Tibial nerve (tissue), 4 donors: Measurements from ENCODE around the gene CIB4.

ENCODE experiments used
- CTCF ChIP-seq, 5 experiments: fragments of 200-600 bp in 3 of 5; fragments of 450-650 bp in 2 of 5; sonication (generic) in 3 of 5; IDR thresholded peaks; one replicate each; pipeline ENCODE4 v1.5.1; 2016 to 2019; ENCODE audit warnings: antibody characterized with exemption in 5 of 5, mild to moderate bottlenecking in 3 of 5, moderate library complexity in 2 of 5
- EP300 ChIP-seq, 2 donors: sonication (generic); formaldehyde crosslinking; IDR thresholded peaks; one replicate each; pipeline ENCODE4 v1.6.1; 2017; ENCODE audit warnings: antibody characterized with exemption in 2 of 2, mild to moderate bottlenecking in 1 of 2
- POLR2A ChIP-seq, 2 donors: fragments of 450-650 bp; IDR thresholded peaks; one replicate each; pipeline ENCODE4 v1.6.1; 2017; ENCODE audit warnings: antibody characterized with exemption in 2 of 2, mild to moderate bottlenecking in 2 of 2, moderate library complexity in 2 of 2

GRCh38 chr2:26609839-26610277 is 31.3 kb downstream of the CIB4 start:
- TF ChIP-seq POLR2A (IDR thresholded peaks at IDR 0.05): no peak
- TF ChIP-seq EP300 (IDR thresholded peaks at IDR 0.05): no peak
- no peak for TF ChIP-seq CTCF (IDR thresholded peaks at IDR 0.05)
